HG02884 (cell line): ENCODE measurements around the gene ADGRL4.

Experiments
- ATAC-seq: cut with Tn5 transposase; IDR thresholded peaks from one replicate; pipeline ENCODE4 v1.9.1; 2021; ENCODE audit warnings: mild to moderate bottlenecking, moderate library complexity; ENCODE audit not compliant: unreplicated experiment

Gene ADGRL4

GRCh38 chr1:78840453-78841271, 165.9 kb downstream of the ADGRL4 start:
- ATAC-seq: no peak
